GM19455 (cell line): ENCODE data around the gene SUPT3H.

Experiments used
- ATAC-seq: cut with Tn5 transposase; IDR thresholded peaks from one replicate; pipeline ENCODE4 v1.9.1; 2021; ENCODE audit not compliant: unreplicated experiment

The SUPT3H gene

GRCh38 chr6:45129051-45129450 is 248.7 kb downstream of the SUPT3H start:
- no peak for ATAC-seq

- ATAC-seq, result no peak
Measured at GRCh38 chr6:45127185-45127584, 250.5 kb downstream of the SUPT3H start.

GRCh38 chr6:45126033-45126432 is 251.7 kb downstream of the SUPT3H start:
- ATAC-seq, result no peak

GRCh38 chr6:45123023-45123422 is 254.7 kb downstream of the SUPT3H start:
- no peak for ATAC-seq

- ATAC-seq, result no peak
Measured at GRCh38 chr6:45118754-45119153, 259.0 kb downstream of the SUPT3H start.

- ATAC-seq, result no peak
Measured at GRCh38 chr6:45116714-45117410, 260.9 kb downstream of the SUPT3H start.

- no peak for ATAC-seq
Measured at GRCh38 chr6:45115696-45116095, 262.0 kb downstream of the SUPT3H start.

GRCh38 chr6:45112711-45113110 is 265.0 kb downstream of the SUPT3H start:
- ATAC-seq, result no peak

GRCh38 chr6:45109551-45109950 is 268.2 kb downstream of the SUPT3H start:
- ATAC-seq, result no peak

- no peak for ATAC-seq
Measured at GRCh38 chr6:45105170-45105820, 272.4 kb downstream of the SUPT3H start.

GRCh38 chr6:45104429-45104828 is 273.3 kb downstream of the SUPT3H start:
- no peak for ATAC-seq

GRCh38 chr6:45098256-45098655 is 279.5 kb downstream of the SUPT3H start:
- no peak for ATAC-seq

GRCh38 chr6:45094831-45095230 is 282.9 kb downstream of the SUPT3H start:
- ATAC-seq, result no peak

GRCh38 chr6:45092135-45092534 is 285.6 kb downstream of the SUPT3H start:
- ATAC-seq, result no peak

- ATAC-seq, result no peak
Measured at GRCh38 chr6:45086360-45087084, 291.2 kb downstream of the SUPT3H start.

GRCh38 chr6:45084257-45084656 is 293.5 kb downstream of the SUPT3H start:
- ATAC-seq, result no peak

GRCh38 chr6:45082091-45082490 is 295.6 kb downstream of the SUPT3H start:
- no peak for ATAC-seq

GRCh38 chr6:45081634-45082033 is 296.1 kb downstream of the SUPT3H start:
- ATAC-seq, result no peak

GRCh38 chr6:45078432-45078831 is 299.3 kb downstream of the SUPT3H start:
- ATAC-seq, result no peak

GRCh38 chr6:45076217-45076930 is 301.4 kb downstream of the SUPT3H start:
- no peak for ATAC-seq

GRCh38 chr6:45075246-45075645 is 302.5 kb downstream of the SUPT3H start:
- no peak for ATAC-seq
